ENCODE results near the gene TET3. TPM values are rescaled to one million over a fixed set of nuclear protein-coding genes. Genes with fewer than 3 reads are reported as not detected.

Gene TET3
- total and polyA plus RNA-seq, 2 of the 4 experiments (the other 2 are of a cell fraction): 1.6 to 1.8 TPM

- H3K18ac ChIP-seq (ENCODE audit: low read depth, low read length): no peak overlapping the region
- ChIA-PET POLR2A (ENCODE audit: unreplicated experiment) (no interaction called here), CTCF (no interaction called here)
- H3K23ac ChIP-seq (ENCODE audit: low read depth, low read length): no peak overlapping the region
- H3K56ac ChIP-seq (ENCODE audit: extremely low read depth, insufficient read depth, low read length): no peak overlapping the region
- no peak overlapping the region for H3K4me2 ChIP-seq (ENCODE audit: low read depth, low read length)
- no TSS peak for BruUV-seq (replicated peaks)
- H4K20me1 ChIP-seq (ENCODE audit: insufficient read depth, low read length): peaks cover 8% of the 10 kb centered on the region
- WGBS, 2 experiments (ENCODE audit: extremely low coverage in 2 of 2, insufficient read length in 1 of 2): no CpG with 5 or more reads among the region's 4 CpGs
- no peak overlapping the region for H2AK9ac ChIP-seq (replicated peaks; ENCODE audit: low read depth, low read length, poor library complexity)
- no peak overlapping the region for H2AK5ac ChIP-seq (ENCODE audit: low read depth, low read length)
- no peaks in the 10 kb centered on the region for H3K27me3 ChIP-seq (ENCODE audit: control insufficient read depth, insufficient read depth, low read length)
- no peak overlapping the region for H3K4me3 ChIP-seq (ENCODE audit: insufficient read depth, low read depth, low read length)
- H4K8ac ChIP-seq (ENCODE audit: low read depth in 2 of 2, low read length in 2 of 2): no peak overlapping the region
- dilution Hi-C loops (cut with HindIII; ENCODE audit: low sequenced_read_pairs, unreplicated experiment) (no loop called here), intact Hi-C loops (cut with micrococcal nuclease) (no loop called here), in situ Hi-C loops (cut with MboI; ENCODE audit: low sequenced_read_pairs) (no loop called here)
- H2BK5ac ChIP-seq (ENCODE audit: low read depth, low read length, poor library complexity, severe bottlenecking): no peak overlapping the region
- H3K9ac ChIP-seq (ENCODE audit: low read depth, low read length): no peak overlapping the region
- no peak overlapping the region for H2BK15ac ChIP-seq (ENCODE audit: low read depth, low read length)
- peaks cover 18% of the 10 kb centered on the region for H3K36me3 ChIP-seq (ENCODE audit: control insufficient read depth, insufficient read depth, low read length)
- H3K9me1 ChIP-seq (ENCODE audit: insufficient read depth, low read length): peaks cover 4% of the 10 kb centered on the region; the same call in 1 of the 2 replicates
- no peak overlapping the region for H2BK120ac ChIP-seq (ENCODE audit: low read depth, low read length)
- ATAC-seq (ENCODE audit: low read depth) (no peak), DNase-seq (no peak)
- H3K79me1 ChIP-seq (ENCODE audit: low read depth in 1 of 2, low read length in 2 of 2): peaks cover 7 to 10% of the 10 kb centered on the region in 2 experiments; a peak in 2 of 4 replicates
- no peak overlapping the region for H3K14ac ChIP-seq (replicated peaks; ENCODE audit: low read depth, low read length)
- H2BK20ac ChIP-seq (ENCODE audit: low read depth, low read length): no peak overlapping the region
- H3K9me3 ChIP-seq (ENCODE audit: control insufficient read depth, insufficient read depth, low read length): peaks cover 3% of the 10 kb centered on the region
- H2AFZ ChIP-seq (replicated peaks; ENCODE audit: low read length, poor library complexity): no peak overlapping the region
- TF ChIP-seq FOS (IDR thresholded peaks at IDR 0.05; ENCODE audit: low read depth, low read length) (no peak), MAFK (IDR thresholded peaks at IDR 0.05; ENCODE audit: low read depth, low read length) (no peak), USF2 (IDR thresholded peaks at IDR 0.05; ENCODE audit: low read depth, low read length) (no peak), ELK1 (IDR thresholded peaks at IDR 0.05; ENCODE audit: borderline replicate concordance, low read depth, low read length) (no peak), CTCF (conservative IDR thresholded peaks at IDR 0.05; ENCODE audit: low read depth, low read length) (no peak), SMC3 (IDR thresholded peaks at IDR 0.05; ENCODE audit: low read depth, low read length) (no peak), MXI1 (IDR thresholded peaks at IDR 0.05; ENCODE audit: borderline replicate concordance, low read depth, low read length) (no peak), POLR2A (IDR thresholded peaks at IDR 0.05; ENCODE audit: low read depth, low read length) (no peak), BHLHE40 (IDR thresholded peaks at IDR 0.05; ENCODE audit: low read depth, low read length) (no peak)
- no peak overlapping the region for H3K4ac ChIP-seq (ENCODE audit: low read depth, low read length)
- H4K91ac ChIP-seq (ENCODE audit: insufficient read depth, low read depth, low read length): no peak overlapping the region
- no peak overlapping the region for H4K5ac ChIP-seq (ENCODE audit: low read depth, low read length)
- H3K27ac ChIP-seq (ENCODE audit: insufficient read depth, low read length): no peak overlapping the region
- H3K4me1 ChIP-seq (ENCODE audit: control insufficient read depth, insufficient read depth, low read length): no peaks in the 10 kb centered on the region
These were observed 23.4 kb upstream of the TET3 start for GRCh38 chr2:73961274-73961673.
